ENCODE results near the gene SAGE1.
"Not testable (repeated sequence)": the region's sequence is repeated elsewhere in the genome, so short reads cannot be mapped to it uniquely, and the experiment has no call there.

SAGE1 gene

GRCh38 chrX:135893294-135893817, at the start of gene SAGE1, which contains the start of gene CT45A10:
TSS of gene SAGE1 (plus strand) at chrX:135893716. CDS start at chrX:135896243, 2,527 bp downstream.
TSS of gene CT45A10 (minus strand) at chrX:135893444. CDS start at chrX:135885344, 8,100 bp downstream.
- H3K27me3 ChIP-seq (ENCODE audit: control insufficient read depth in 1 of 2, insufficient read depth in 2 of 2, low read length in 2 of 2): no peaks in the 10 kb centered on the region
- no peak within 1 kb of the TSS for H3K9ac ChIP-seq (ENCODE audit: low read depth in 1 of 2, low read length in 2 of 2)
- H3K4me3 ChIP-seq (ENCODE audit: low read depth in 1 of 2, low read length in 2 of 2): no peak within 1 kb of the TSS
- no peaks in the 10 kb centered on the region for H3K4me1 ChIP-seq (ENCODE audit: control insufficient read depth in 1 of 2, insufficient read depth in 2 of 2, low read length in 2 of 2)
- H3K36me3 ChIP-seq (ENCODE audit: control insufficient read depth in 1 of 2, insufficient read depth in 2 of 2, low read length in 2 of 2): no peaks in the 10 kb centered on the region
- no peaks in the 10 kb centered on the region for H3K9me3 ChIP-seq (ENCODE audit: control insufficient read depth in 1 of 2, low read length in 2 of 2)
- H3K27ac ChIP-seq (ENCODE audit: low read depth, low read length): no peak within 1 kb of the TSS

GRCh38 chrX:135854438-135854837, 39.1 kb upstream of the SAGE1 start, which contains the start of gene CT45A8:
TSS of gene CT45A8 (minus strand) at chrX:135854538. CDS start at chrX:135850783, 3,755 bp downstream.
- H3K36me3 ChIP-seq (ENCODE audit: control insufficient read depth in 1 of 2, insufficient read depth in 2 of 2, low read length in 2 of 2); H3K4me3 ChIP-seq (ENCODE audit: low read depth in 1 of 2, low read length in 2 of 2); H3K9ac ChIP-seq (ENCODE audit: low read depth in 1 of 2, low read length in 2 of 2); H3K27me3 ChIP-seq (ENCODE audit: control insufficient read depth in 1 of 2, insufficient read depth in 2 of 2, low read length in 2 of 2); H3K4me1 ChIP-seq (ENCODE audit: control insufficient read depth in 1 of 2, insufficient read depth in 2 of 2, low read length in 2 of 2); H3K27ac ChIP-seq (ENCODE audit: low read depth, low read length); H3K9me3 ChIP-seq (ENCODE audit: control insufficient read depth in 1 of 2, low read length in 2 of 2): not testable (repeated sequence)

- not testable (repeated sequence) for H3K9me3 ChIP-seq (ENCODE audit: control insufficient read depth in 1 of 2, low read length in 2 of 2); H3K4me3 ChIP-seq (ENCODE audit: low read depth in 1 of 2, low read length in 2 of 2); H3K27ac ChIP-seq (ENCODE audit: low read depth, low read length); H3K4me1 ChIP-seq (ENCODE audit: control insufficient read depth in 1 of 2, insufficient read depth in 2 of 2, low read length in 2 of 2); H3K27me3 ChIP-seq (ENCODE audit: control insufficient read depth in 1 of 2, insufficient read depth in 2 of 2, low read length in 2 of 2); H3K36me3 ChIP-seq (ENCODE audit: control insufficient read depth in 1 of 2, insufficient read depth in 2 of 2, low read length in 2 of 2); H3K9ac ChIP-seq (ENCODE audit: low read depth in 1 of 2, low read length in 2 of 2)
Measured at GRCh38 chrX:135871712-135872111, 21.8 kb upstream of the SAGE1 start, which contains the start of gene CT45A9. TSS of gene CT45A9 (minus strand) at chrX:135871812. CDS start at chrX:135868061, 3,751 bp downstream.

GRCh38 chrX:135882741-135883140, 10.8 kb upstream of the SAGE1 start:
- not testable (repeated sequence) for H3K9me3 ChIP-seq (ENCODE audit: control insufficient read depth in 1 of 2, low read length in 2 of 2); H3K27ac ChIP-seq (ENCODE audit: low read depth, low read length); H3K4me3 ChIP-seq (ENCODE audit: low read depth in 1 of 2, low read length in 2 of 2); H3K27me3 ChIP-seq (ENCODE audit: control insufficient read depth in 1 of 2, insufficient read depth in 2 of 2, low read length in 2 of 2); H3K36me3 ChIP-seq (ENCODE audit: control insufficient read depth in 1 of 2, insufficient read depth in 2 of 2, low read length in 2 of 2); H3K9ac ChIP-seq (ENCODE audit: low read depth in 1 of 2, low read length in 2 of 2); H3K4me1 ChIP-seq (ENCODE audit: control insufficient read depth in 1 of 2, insufficient read depth in 2 of 2, low read length in 2 of 2)

GRCh38 chrX:135888230-135888629, 5.3 kb upstream of the SAGE1 start:
- H3K4me3 ChIP-seq (ENCODE audit: low read depth in 1 of 2, low read length in 2 of 2); H3K4me1 ChIP-seq (ENCODE audit: control insufficient read depth in 1 of 2, insufficient read depth in 2 of 2, low read length in 2 of 2); H3K36me3 ChIP-seq (ENCODE audit: control insufficient read depth in 1 of 2, insufficient read depth in 2 of 2, low read length in 2 of 2); H3K9ac ChIP-seq (ENCODE audit: low read depth in 1 of 2, low read length in 2 of 2); H3K27ac ChIP-seq (ENCODE audit: low read depth, low read length); H3K9me3 ChIP-seq (ENCODE audit: control insufficient read depth in 1 of 2, low read length in 2 of 2); H3K27me3 ChIP-seq (ENCODE audit: control insufficient read depth in 1 of 2, insufficient read depth in 2 of 2, low read length in 2 of 2): not testable (repeated sequence)

GRCh38 chrX:135888976-135889375, 4.5 kb upstream of the SAGE1 start:
- H3K27me3 ChIP-seq (ENCODE audit: control insufficient read depth in 1 of 2, insufficient read depth in 2 of 2, low read length in 2 of 2); H3K4me3 ChIP-seq (ENCODE audit: low read depth in 1 of 2, low read length in 2 of 2); H3K9ac ChIP-seq (ENCODE audit: low read depth in 1 of 2, low read length in 2 of 2); H3K4me1 ChIP-seq (ENCODE audit: control insufficient read depth in 1 of 2, insufficient read depth in 2 of 2, low read length in 2 of 2); H3K27ac ChIP-seq (ENCODE audit: low read depth, low read length); H3K36me3 ChIP-seq (ENCODE audit: control insufficient read depth in 1 of 2, insufficient read depth in 2 of 2, low read length in 2 of 2); H3K9me3 ChIP-seq (ENCODE audit: control insufficient read depth in 1 of 2, low read length in 2 of 2): not testable (repeated sequence)

- Histone ChIP-seq H3K9me3 (ENCODE audit: control insufficient read depth in 1 of 2, low read length in 2 of 2) (no peaks in the 10 kb centered on the region), H3K36me3 (ENCODE audit: control insufficient read depth in 1 of 2, insufficient read depth in 2 of 2, low read length in 2 of 2) (no peaks in the 10 kb centered on the region), H3K27ac (ENCODE audit: low read depth, low read length) (no peak overlapping the region), H3K4me1 (ENCODE audit: control insufficient read depth in 1 of 2, insufficient read depth in 2 of 2, low read length in 2 of 2) (no peaks in the 10 kb centered on the region), H3K4me3 (ENCODE audit: low read depth in 1 of 2, low read length in 2 of 2) (no peak overlapping the region), H3K27me3 (ENCODE audit: control insufficient read depth in 1 of 2, insufficient read depth in 2 of 2, low read length in 2 of 2) (no peaks in the 10 kb centered on the region), H3K9ac (ENCODE audit: low read depth in 1 of 2, low read length in 2 of 2) (no peak overlapping the region)
Measured at GRCh38 chrX:135890087-135890585, 3.4 kb upstream of the SAGE1 start.

GRCh38 chrX:135892781-135893180, 735 bp upstream of the SAGE1 start:
- Histone ChIP-seq H3K27me3 (ENCODE audit: control insufficient read depth in 1 of 2, insufficient read depth in 2 of 2, low read length in 2 of 2) (no peaks in the 10 kb centered on the region), H3K9ac (ENCODE audit: low read depth in 1 of 2, low read length in 2 of 2) (no peak overlapping the region), H3K4me3 (ENCODE audit: low read depth in 1 of 2, low read length in 2 of 2) (no peak overlapping the region), H3K27ac (ENCODE audit: low read depth, low read length) (no peak overlapping the region), H3K9me3 (ENCODE audit: control insufficient read depth in 1 of 2, low read length in 2 of 2) (no peaks in the 10 kb centered on the region), H3K36me3 (ENCODE audit: control insufficient read depth in 1 of 2, insufficient read depth in 2 of 2, low read length in 2 of 2) (no peaks in the 10 kb centered on the region), H3K4me1 (ENCODE audit: control insufficient read depth in 1 of 2, insufficient read depth in 2 of 2, low read length in 2 of 2) (no peaks in the 10 kb centered on the region)

- H3K27ac ChIP-seq (ENCODE audit: low read depth, low read length): no peak overlapping the region
- H3K4me1 ChIP-seq (ENCODE audit: control insufficient read depth in 1 of 2, insufficient read depth in 2 of 2, low read length in 2 of 2): no peaks in the 10 kb centered on the region
- no peaks in the 10 kb centered on the region for H3K9me3 ChIP-seq (ENCODE audit: control insufficient read depth in 1 of 2, low read length in 2 of 2)
- no peak overlapping the region for H3K4me3 ChIP-seq (ENCODE audit: low read depth in 1 of 2, low read length in 2 of 2)
- no peaks in the 10 kb centered on the region for H3K27me3 ChIP-seq (ENCODE audit: control insufficient read depth in 1 of 2, insufficient read depth in 2 of 2, low read length in 2 of 2)
- no peak overlapping the region for H3K9ac ChIP-seq (ENCODE audit: low read depth in 1 of 2, low read length in 2 of 2)
- H3K36me3 ChIP-seq (ENCODE audit: control insufficient read depth in 1 of 2, insufficient read depth in 2 of 2, low read length in 2 of 2): no peaks in the 10 kb centered on the region
Measured at GRCh38 chrX:135910251-135910650, 16.7 kb downstream of the SAGE1 start.

GRCh38 chrX:135914404-135914803, 20.9 kb downstream of the SAGE1 start:
- Histone ChIP-seq H3K27ac (ENCODE audit: low read depth, low read length) (no peak overlapping the region), H3K27me3 (ENCODE audit: control insufficient read depth in 1 of 2, insufficient read depth in 2 of 2, low read length in 2 of 2) (no peaks in the 10 kb centered on the region), H3K9ac (ENCODE audit: low read depth in 1 of 2, low read length in 2 of 2) (no peak overlapping the region), H3K4me3 (ENCODE audit: low read depth in 1 of 2, low read length in 2 of 2) (no peak overlapping the region), H3K9me3 (ENCODE audit: control insufficient read depth in 1 of 2, low read length in 2 of 2) (no peaks in the 10 kb centered on the region), H3K4me1 (ENCODE audit: control insufficient read depth in 1 of 2, insufficient read depth in 2 of 2, low read length in 2 of 2) (no peaks in the 10 kb centered on the region), H3K36me3 (ENCODE audit: control insufficient read depth in 1 of 2, insufficient read depth in 2 of 2, low read length in 2 of 2) (no peaks in the 10 kb centered on the region)

GRCh38 chrX:135920516-135920915, 27.0 kb downstream of the SAGE1 start:
- not testable (repeated sequence) for H3K36me3 ChIP-seq (ENCODE audit: control insufficient read depth in 1 of 2, insufficient read depth in 2 of 2, low read length in 2 of 2); H3K4me1 ChIP-seq (ENCODE audit: control insufficient read depth in 1 of 2, insufficient read depth in 2 of 2, low read length in 2 of 2); H3K9me3 ChIP-seq (ENCODE audit: control insufficient read depth in 1 of 2, low read length in 2 of 2); H3K27ac ChIP-seq (ENCODE audit: low read depth, low read length); H3K4me3 ChIP-seq (ENCODE audit: low read depth in 1 of 2, low read length in 2 of 2); H3K27me3 ChIP-seq (ENCODE audit: control insufficient read depth in 1 of 2, insufficient read depth in 2 of 2, low read length in 2 of 2); H3K9ac ChIP-seq (ENCODE audit: low read depth in 1 of 2, low read length in 2 of 2)
